Nephron progenitor cell (in vitro differentiated cells): Measurements from ENCODE around the gene BOD1.

ENCODE experiments used
- DNase-seq: peaks from one replicate; pipeline ENCODE4 v3.0.0; 2021
- H3K27ac Mint-ChIP-seq: 2 replicates; pipeline ENCODE4 v1.8.0; 2021; ENCODE audit warnings: mild to moderate bottlenecking, moderate library complexity, mixed read lengths
- H3K27me3 Mint-ChIP-seq: 2 replicates; pipeline ENCODE4 v1.8.0; 2021; ENCODE audit warnings: mild to moderate bottlenecking, low read depth, mixed read lengths; ENCODE audit not compliant: poor library complexity
- H3K36me3 Mint-ChIP-seq: 2 replicates; pipeline ENCODE4 v1.8.0; 2021; ENCODE audit warnings: low read depth, mixed read lengths
- H3K4me1 Mint-ChIP-seq: 2 replicates; pipeline ENCODE4 v1.8.0; 2021; ENCODE audit warnings: mixed read lengths
- H3K4me3 Mint-ChIP-seq: 2 replicates; pipeline ENCODE4 v1.8.0; 2021; ENCODE audit warnings: mild to moderate bottlenecking, moderate library complexity, mixed read lengths
- H3K9me3 Mint-ChIP-seq: 2 replicates; pipeline ENCODE4 v1.8.0; 2021; ENCODE audit warnings: mild to moderate bottlenecking, moderate library complexity, mixed read lengths
- CTCF ChIP-seq: fragments of 200-600 bp; sonication (generic); IDR thresholded peaks from 2 replicates; pipeline ENCODE4 v1.5.0; 2021; ENCODE audit warnings: antibody characterized with exemption

Gene BOD1

GRCh38 chr5:173628501-173628900, 12.1 kb upstream of the BOD1 start:
- DNase-seq = no peak
- H3K36me3 Mint-ChIP-seq = no peaks in the 10 kb centered on the region
- H3K4me3 Mint-ChIP-seq = no peak overlapping the region
- peaks cover 20% of the 10 kb centered on the region for H3K27me3 Mint-ChIP-seq
- H3K9me3 Mint-ChIP-seq = no peaks in the 10 kb centered on the region
- peaks cover 66% of the 10 kb centered on the region for H3K4me1 Mint-ChIP-seq
- H3K27ac Mint-ChIP-seq = no peak overlapping the region
- TF ChIP-seq CTCF = no peak

- DNase-seq = no peak
- Mint-ChIP-seq H3K4me1 (peaks cover 67% of the 10 kb centered on the region), H3K4me3 (peak overlapping the region; percentile 3), H3K27me3 (peaks cover 16% of the 10 kb centered on the region), H3K36me3 (no peaks in the 10 kb centered on the region), H3K27ac (peak overlapping the region; percentile 17), H3K9me3 (no peaks in the 10 kb centered on the region)
- no peak for TF ChIP-seq CTCF
These were observed 11.5 kb upstream of the BOD1 start for GRCh38 chr5:173627860-173628392.

DNA sequence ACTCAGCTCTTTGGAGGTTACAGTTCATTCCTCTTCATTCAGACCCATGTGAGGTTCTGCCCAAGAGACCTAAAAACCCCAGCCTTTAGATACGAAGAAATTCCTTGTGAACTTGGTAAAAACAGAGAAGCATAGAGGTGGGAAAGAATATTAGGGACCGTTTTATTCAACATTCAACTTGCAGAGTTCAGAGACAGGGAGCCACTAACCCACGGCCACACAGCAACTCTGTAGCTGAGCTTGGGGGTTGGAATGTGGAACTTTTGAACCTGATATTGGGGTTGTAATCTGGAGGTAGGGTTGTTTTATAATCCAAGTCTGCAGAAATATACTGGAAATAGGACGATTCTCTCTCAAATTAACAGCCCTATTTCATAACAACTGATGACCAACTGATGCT, 10.8 kb upstream of the BOD1 start:
- H3K36me3 Mint-ChIP-seq = no peaks in the 10 kb centered on the region
- H3K27me3 Mint-ChIP-seq = peaks cover 16% of the 10 kb centered on the region
- no peak overlapping the region for H3K4me3 Mint-ChIP-seq
- no peak for DNase-seq
- TF ChIP-seq CTCF = no peak
- H3K4me1 Mint-ChIP-seq = peaks cover 73% of the 10 kb centered on the region
- H3K27ac Mint-ChIP-seq = no peak overlapping the region
- H3K9me3 Mint-ChIP-seq = no peaks in the 10 kb centered on the region

- H3K27me3 Mint-ChIP-seq = peaks cover 14% of the 10 kb centered on the region
- no peaks in the 10 kb centered on the region for H3K36me3 Mint-ChIP-seq
- no peak overlapping the region for H3K27ac Mint-ChIP-seq
- H3K4me3 Mint-ChIP-seq = no peak overlapping the region
- no peaks in the 10 kb centered on the region for H3K9me3 Mint-ChIP-seq
- H3K4me1 Mint-ChIP-seq = peaks cover 74% of the 10 kb centered on the region
- no peak for TF ChIP-seq CTCF
- DNase-seq = no peak
These were observed 10.0 kb upstream of the BOD1 start for GRCh38 chr5:173626505-173626820.

- DNase-seq = no peak
- Mint-ChIP-seq H3K9me3 (no peaks in the 10 kb centered on the region), H3K4me1 (peaks cover 75% of the 10 kb centered on the region), H3K36me3 (no peaks in the 10 kb centered on the region), H3K4me3 (no peak overlapping the region), H3K27me3 (peaks cover 14% of the 10 kb centered on the region), H3K27ac (no peak overlapping the region)
- TF ChIP-seq CTCF = no peak
These were observed 9.4 kb upstream of the BOD1 start for GRCh38 chr5:173625673-173626504.

DNA sequence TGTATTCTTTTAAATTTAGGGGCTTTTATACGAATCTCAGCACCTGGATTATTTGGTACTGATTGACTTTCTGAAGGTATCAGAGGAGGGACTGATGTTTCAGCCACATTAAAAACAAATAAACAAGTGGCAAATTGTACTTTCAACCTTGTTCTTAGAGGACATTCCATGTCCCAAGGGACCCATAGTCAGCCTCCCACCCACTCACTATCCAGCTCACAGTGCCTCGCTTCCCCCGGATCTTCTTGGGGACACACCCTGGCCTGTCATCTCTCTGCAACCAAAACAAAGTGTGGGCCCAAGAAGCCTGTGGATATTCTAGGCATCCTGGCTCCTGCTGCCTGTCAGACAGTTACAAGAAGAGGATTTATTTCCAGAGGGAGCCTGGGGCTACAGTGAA, 8.8 kb upstream of the BOD1 start:
- no peak overlapping the region for H3K27ac Mint-ChIP-seq
- H3K4me3 Mint-ChIP-seq = no peak overlapping the region
- peaks cover 69% of the 10 kb centered on the region for H3K4me1 Mint-ChIP-seq
- DNase-seq = no peak
- no peaks in the 10 kb centered on the region for H3K9me3 Mint-ChIP-seq
- no peak for TF ChIP-seq CTCF
- H3K27me3 Mint-ChIP-seq = peaks cover 14% of the 10 kb centered on the region
- no peaks in the 10 kb centered on the region for H3K36me3 Mint-ChIP-seq
